HG03066 (cell line): ENCODE data around the gene PGBD2.
"Not testable (repeated sequence)": the region's sequence is repeated elsewhere in the genome, so short reads cannot be mapped to it uniquely, and the experiment has no call there.

Experiments
- ATAC-seq: cut with Tn5 transposase; IDR thresholded peaks from one replicate; pipeline ENCODE4 v1.9.1; 2021; ENCODE audit warnings: low read depth; ENCODE audit not compliant: unreplicated experiment

Gene PGBD2

DNA sequence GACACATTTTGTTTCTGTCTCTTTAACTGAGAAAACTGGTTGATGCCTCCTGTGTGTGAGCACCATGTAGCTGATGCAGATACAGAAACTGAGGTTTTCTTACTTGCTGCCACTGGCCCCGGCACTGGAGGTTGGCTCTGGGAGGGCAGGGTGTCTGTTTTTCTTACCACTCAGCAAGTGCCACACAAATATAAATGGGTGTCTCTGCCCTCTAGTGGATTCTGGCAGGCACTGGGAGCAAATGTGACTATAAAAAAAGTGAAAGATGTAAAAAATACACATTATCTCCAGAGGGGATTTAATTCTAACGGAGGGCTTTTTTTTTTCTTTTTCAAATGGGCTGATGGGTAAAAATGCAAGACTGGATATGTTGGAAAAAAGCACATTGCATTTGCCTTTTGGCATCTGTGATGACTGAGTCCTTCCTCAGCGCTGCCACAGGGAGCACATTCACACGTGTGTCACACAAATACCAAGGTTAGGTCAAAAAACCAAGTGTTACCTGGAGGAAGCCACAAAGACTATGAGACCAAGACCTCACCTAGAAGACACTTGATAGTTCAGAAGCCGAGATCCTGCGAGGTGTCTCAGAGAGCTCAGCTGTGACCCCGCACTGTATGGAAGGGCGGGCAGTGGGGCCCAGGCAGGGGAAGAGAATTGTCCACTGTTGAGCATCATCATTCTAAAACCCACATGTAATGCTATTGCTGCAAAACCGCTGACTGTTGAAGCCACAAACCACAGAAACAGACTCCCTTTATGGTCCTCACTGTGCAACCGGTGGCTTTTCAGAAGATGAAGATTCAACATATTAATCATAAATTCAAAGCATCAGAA lies 18.9 kb downstream of the PGBD2 start:
- peak; percentile 79 for ATAC-seq

DNA sequence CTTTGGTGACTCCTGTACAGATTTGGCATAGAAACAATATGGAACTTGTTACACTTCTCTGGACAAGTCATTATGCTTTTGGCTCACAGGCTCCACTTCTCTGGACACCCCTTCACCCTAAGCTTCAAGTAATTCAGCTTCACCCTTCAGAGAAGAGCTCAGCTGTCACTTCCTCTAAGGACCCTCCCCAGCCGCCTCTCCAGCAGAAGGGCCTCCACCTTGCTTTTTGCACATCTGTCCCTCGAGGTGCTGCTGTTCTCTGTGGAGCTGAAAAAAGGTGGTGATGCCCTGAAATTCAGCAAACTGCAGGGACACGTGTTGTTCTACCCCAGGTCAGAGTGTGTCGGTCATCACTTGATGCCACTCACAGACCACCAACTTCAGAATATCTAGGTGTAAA lies 19.8 kb downstream of the PGBD2 start:
- not testable (repeated sequence) for ATAC-seq

DNA sequence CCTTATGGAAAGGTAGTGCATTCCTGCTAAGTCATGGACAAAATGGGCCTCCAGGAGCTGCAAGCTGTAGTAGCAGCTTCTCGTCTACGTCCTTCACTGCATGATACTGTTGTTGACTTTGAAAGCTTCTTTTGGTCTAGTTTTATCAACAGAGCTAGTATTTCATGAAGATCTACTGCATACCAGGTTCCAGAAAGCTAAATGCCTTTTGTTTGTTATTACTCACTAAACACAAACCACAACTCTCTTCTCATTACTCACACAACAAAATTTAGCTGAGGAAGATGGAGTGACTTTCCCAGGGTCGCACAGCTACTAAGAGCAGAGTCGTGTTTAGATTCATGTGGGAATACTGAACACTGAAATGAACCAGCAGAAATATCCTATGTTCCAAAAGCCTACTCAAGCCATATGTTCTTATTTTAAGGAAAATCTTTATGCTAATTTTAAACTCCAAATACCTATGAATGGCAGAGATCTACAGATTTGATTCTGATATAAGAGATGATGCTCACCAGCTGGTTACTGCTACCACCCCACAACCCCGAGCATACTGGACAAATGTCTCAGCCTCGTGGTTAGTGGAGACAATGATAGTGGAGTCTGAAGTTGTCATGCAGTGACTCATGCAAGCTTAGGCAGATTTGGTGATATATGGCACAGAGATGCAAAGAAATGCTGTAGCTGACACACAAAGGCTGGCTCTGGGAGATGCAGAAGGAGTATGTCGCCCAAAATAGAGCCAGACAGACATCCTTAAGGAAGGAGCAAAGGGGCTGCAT lies 20.6 kb downstream of the PGBD2 start:
- ATAC-seq: no peak

DNA sequence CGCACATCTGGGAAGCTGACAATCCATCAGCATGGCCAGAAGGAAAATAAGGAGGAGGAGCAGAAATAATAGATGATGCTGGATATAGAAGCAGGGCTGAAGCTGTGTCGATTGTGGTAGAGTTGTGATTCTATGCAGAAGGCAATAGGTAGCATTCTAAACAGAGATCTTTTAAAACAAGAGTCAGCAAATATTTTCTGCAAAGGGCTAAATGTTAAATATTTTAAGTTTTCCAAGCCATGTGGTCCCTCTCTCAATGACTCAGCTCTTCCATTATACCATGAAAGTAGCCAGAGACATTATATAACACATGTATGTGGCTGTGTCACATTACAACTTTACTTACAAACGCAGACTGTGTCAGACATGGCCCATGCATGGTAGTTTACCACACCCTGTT lies 21.2 kb downstream of the PGBD2 start:
- ATAC-seq: not testable (repeated sequence)

- ATAC-seq: not testable (repeated sequence)
Measured at GRCh38 chr1:248928122-248928521, 22.1 kb downstream of the PGBD2 start.

- not testable (repeated sequence) for ATAC-seq
Measured at GRCh38 chr1:248930037-248930436, 24.0 kb downstream of the PGBD2 start.

DNA sequence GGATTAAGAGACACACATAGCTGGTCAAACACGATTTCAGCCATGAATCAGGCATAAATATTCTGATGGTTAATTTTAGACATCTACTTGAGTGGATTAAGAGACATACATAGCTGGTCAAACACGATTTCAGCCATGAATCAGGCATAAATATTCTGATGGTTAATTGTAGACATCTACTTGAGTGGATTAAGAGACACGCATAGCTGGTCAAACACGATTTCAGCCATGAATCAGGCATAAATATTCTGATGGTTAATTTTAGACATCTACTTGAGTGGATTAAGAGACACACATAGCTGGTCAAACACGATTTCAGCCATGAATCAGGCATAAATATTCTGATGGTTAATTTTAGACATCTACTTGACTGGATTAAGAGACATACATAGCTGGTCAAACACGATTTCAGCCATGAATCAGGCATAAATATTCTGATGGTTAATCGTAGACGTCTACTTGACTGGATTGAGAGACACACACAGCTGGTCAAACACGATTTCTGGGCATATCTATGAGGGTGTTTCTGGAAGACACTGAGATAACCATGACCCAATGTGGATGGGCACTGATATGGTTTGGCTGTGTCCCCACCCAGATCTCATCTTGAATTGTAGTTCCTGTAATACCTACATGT lies 32.3 kb downstream of the PGBD2 start:
- ATAC-seq: not testable (repeated sequence)

- not testable (repeated sequence) for ATAC-seq
Measured at GRCh38 chr1:248944134-248944999, 38.3 kb downstream of the PGBD2 start.

GRCh38 chr1:248945000-248945423 lies 39.0 kb downstream of the PGBD2 start:
- not testable (repeated sequence) for ATAC-seq

GRCh38 chr1:248945453-248945852 lies 39.4 kb downstream of the PGBD2 start:
- not testable (repeated sequence) for ATAC-seq

DNA sequence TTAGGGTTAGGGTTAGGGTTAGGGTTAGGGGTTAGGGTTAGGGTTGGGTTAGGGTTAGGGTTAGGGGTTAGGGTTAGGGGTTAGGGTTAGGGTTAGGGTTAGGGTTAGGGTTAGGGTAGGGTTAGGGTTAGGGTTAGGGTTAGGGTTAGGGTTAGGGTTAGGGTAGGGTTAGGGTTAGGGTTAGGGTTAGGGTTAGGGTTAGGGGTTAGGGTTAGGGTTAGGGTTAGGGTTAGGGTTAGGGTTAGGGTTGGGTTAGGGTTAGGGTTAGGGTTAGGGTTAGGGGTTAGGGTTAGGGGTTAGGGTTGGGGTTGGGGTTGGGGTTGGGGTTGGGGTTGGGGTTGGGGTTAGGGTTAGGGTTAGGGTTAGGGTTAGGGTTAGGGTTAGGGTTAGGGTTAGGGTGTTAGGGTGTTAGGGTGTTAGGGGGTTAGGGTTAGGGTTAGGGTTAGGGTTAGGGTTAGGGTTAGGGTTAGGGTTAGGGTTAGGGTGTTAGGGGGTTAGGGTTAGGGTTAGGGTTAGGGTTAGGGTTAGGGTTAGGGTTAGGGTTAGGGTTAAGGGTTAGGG lies 39.9 kb downstream of the PGBD2 start:
- not testable (repeated sequence) for ATAC-seq
